Gastrocnemius medialis (tissue), 4 donors: ENCODE measurements around the gene DISC1.

Source experiments
- CTCF ChIP-seq, 5 experiments: fragments of 450-650 bp in 3 of 5; fragments of 200-600 bp in 2 of 5; sonication (generic) in 2 of 5; IDR thresholded peaks in 4 of 5; conservative IDR thresholded peaks in 1 of 5; 1 replicate in 4 of 5; 2 replicates in 1 of 5; pipeline ENCODE4 v1.5.1; 2016 to 2019; ENCODE audit warnings: antibody characterized with exemption in 5 of 5, mild to moderate bottlenecking in 3 of 5, moderate library complexity in 3 of 5
- POLR2A ChIP-seq, 2 donors: fragments of 450-650 bp; IDR thresholded peaks; one replicate each; pipeline ENCODE4 v1.6.1; 2017; ENCODE audit warnings: antibody characterized with exemption in 2 of 2, mild to moderate bottlenecking in 2 of 2, moderate library complexity in 2 of 2

- TF ChIP-seq CTCF (IDR thresholded peaks at IDR 0.05 in 4 of 5, conservative IDR thresholded peaks at IDR 0.05 in 1 of 5): no peak
- TF ChIP-seq POLR2A (IDR thresholded peaks at IDR 0.05): no peak
These were observed 79.5 kb downstream of the DISC1 start for GRCh38 chr1:231705806-231706760.
